Gastrocnemius medialis (tissue), 4 donors: ENCODE measurements around the gene SLC6A6. TPM values are rescaled to one million over a fixed set of nuclear protein-coding genes. Genes with fewer than 3 reads are reported as not detected.

Source experiments
- ATAC-seq, 2 donors: fragments of 150-250 bp; one replicate each; pipeline ENCODE4 v1.9.1; 2016
- DNase-seq, 2 donors: peaks; one replicate each; pipeline ENCODE4 v3.0.0-alpha.2; 2019
- H3K27ac ChIP-seq, 4 donors: fragments of 200-600 bp; sonication (generic); 1 replicate in 1 of 4; 2 replicates in 3 of 4; pipeline ENCODE4 v1.5.1; 2016 to 2018; ENCODE audit warnings: mild to moderate bottlenecking in 2 of 4, moderate library complexity in 1 of 4
- H3K27me3 ChIP-seq, 3 donors: fragments of 200-600 bp; sonication (generic) in 2 of 3; 1 replicate in 1 of 3; 2 replicates in 2 of 3; pipeline versions ENCODE4 v1.5.1 to v1.6.0; 2016 to 2019; ENCODE audit warnings: mild to moderate bottlenecking in 1 of 3, moderate library complexity in 1 of 3
- H3K36me3 ChIP-seq, 2 donors: fragments of 200-600 bp; sonication (generic) in 1 of 2; one replicate each; pipeline ENCODE4 v1.5.1; 2017 to 2018
- H3K4me1 ChIP-seq, 2 donors: fragments of 200-600 bp; sonication (generic) in 1 of 2; one replicate each; pipeline ENCODE4 v1.5.1; 2016 to 2017; ENCODE audit warnings: mild to moderate bottlenecking in 2 of 2
- H3K4me3 ChIP-seq, 4 donors: fragments of 200-600 bp; sonication (generic) in 3 of 4; 1 replicate in 1 of 4; 2 replicates in 3 of 4; pipeline ENCODE4 v1.5.1; 2016 to 2019; ENCODE audit warnings: mild to moderate bottlenecking in 2 of 4
- H3K9me3 ChIP-seq, 3 donors: fragments of 200-600 bp; sonication (generic) in 2 of 3; 1 replicate in 1 of 3; 2 replicates in 2 of 3; pipeline ENCODE4 v1.5.1; 2016 to 2019
- POLR2A ChIP-seq, 2 donors: fragments of 450-650 bp; IDR thresholded peaks; one replicate each; pipeline ENCODE4 v1.6.1; 2017; ENCODE audit warnings: antibody characterized with exemption in 2 of 2, mild to moderate bottlenecking in 2 of 2, moderate library complexity in 2 of 2
- in situ Hi-C, 4 donors: fragments of 200-750 bp; cut with MboI; loops; one replicate each; pipeline versions ENCODE4 v1.15.0 to v1.8.0; 2017; ENCODE audit warnings: low sequenced_read_pairs in 4 of 4
- intact Hi-C: fragments of 100-400 bp; cut with DNase I; formaldehyde crosslinking; loops from one replicate; pipeline ENCODE4 v1.15.1; 2023; ENCODE audit warnings: low total_unique reads
- total RNA-seq, 4 donors: library from RNA; depleted of rRNA; stranded (reverse); fragments of >200 nt; gene quantifications; one replicate each; pipeline versions ENCODE4 v1.1.0 to v1.2.3, GENCODE V29; 2016
- TF ChIP-seq, protein P1 (sequence below), 5 experiments: fragments of 450-650 bp in 3 of 5; fragments of 200-600 bp in 2 of 5; sonication (generic) in 2 of 5; IDR thresholded peaks in 4 of 5; conservative IDR thresholded peaks in 1 of 5; 1 replicate in 4 of 5; 2 replicates in 1 of 5; pipeline ENCODE4 v1.5.1; 2016 to 2019; ENCODE audit warnings: antibody characterized with exemption in 5 of 5, mild to moderate bottlenecking in 3 of 5, moderate library complexity in 3 of 5

The SLC6A6 gene
- total RNA-seq, 4 donors from 2014 or later, result 42.1 to 119 (median 88.7) TPM

DNA sequence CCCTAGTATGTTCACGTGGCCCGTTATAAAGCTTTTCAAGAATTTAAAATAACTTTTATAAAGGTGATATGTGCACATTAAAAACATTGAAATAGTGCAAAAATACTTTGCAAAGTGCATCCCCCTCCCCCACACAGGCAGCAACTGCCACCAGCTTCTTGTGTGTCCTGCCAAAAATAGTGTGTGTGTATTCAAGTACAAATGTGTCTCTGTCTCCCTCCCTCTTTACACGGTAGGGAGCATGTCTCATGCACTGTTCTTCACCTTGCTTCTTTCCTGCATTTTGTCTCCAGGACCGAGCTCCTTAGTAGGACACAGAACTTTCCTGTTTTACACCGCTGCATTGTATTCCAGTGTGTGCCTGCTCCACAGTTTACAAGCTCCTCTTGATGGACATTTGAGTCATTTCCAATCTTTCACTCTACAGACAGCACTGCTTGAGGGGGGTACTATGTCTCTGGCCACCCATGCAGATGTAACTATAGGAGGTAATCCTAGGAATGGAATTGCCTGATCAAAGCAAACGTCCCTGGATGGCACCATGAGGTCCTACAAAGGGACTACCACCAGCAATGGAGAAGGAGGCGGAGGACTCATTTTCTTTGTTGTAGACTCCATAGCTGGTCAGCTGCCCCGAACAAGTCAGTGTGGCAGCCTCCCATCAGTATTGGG lies 52.4 kb downstream of the SLC6A6 start:
- H3K4me3 ChIP-seq, result no peak overlapping the region
- H3K9me3 ChIP-seq, result no peaks in the 10 kb centered on the region
- intact Hi-C loops (loop anchor here (5.0 kb wide), 2 partner anchors 132 to 167 kb away; no protein-coding TSS in a partner anchor), in situ Hi-C loops (loop anchor here in 2 of 4 donors (25.0 kb wide), 1 partner anchor 567 kb away; the partner anchor contains the start of gene WNT7A (in 2 of the 2))
- ATAC-seq (peak in 1 of 2 donors; percentile 34), DNase-seq (no peak)
- peaks cover 0 to 22% of the 10 kb centered on the region in 2 donors for H3K36me3 ChIP-seq
- H3K4me1 ChIP-seq, result peaks cover 45% of the 10 kb centered on the region in 2 donors
- H3K27me3 ChIP-seq, result no peaks in the 10 kb centered on the region
- TF ChIP-seq, protein P1, sequence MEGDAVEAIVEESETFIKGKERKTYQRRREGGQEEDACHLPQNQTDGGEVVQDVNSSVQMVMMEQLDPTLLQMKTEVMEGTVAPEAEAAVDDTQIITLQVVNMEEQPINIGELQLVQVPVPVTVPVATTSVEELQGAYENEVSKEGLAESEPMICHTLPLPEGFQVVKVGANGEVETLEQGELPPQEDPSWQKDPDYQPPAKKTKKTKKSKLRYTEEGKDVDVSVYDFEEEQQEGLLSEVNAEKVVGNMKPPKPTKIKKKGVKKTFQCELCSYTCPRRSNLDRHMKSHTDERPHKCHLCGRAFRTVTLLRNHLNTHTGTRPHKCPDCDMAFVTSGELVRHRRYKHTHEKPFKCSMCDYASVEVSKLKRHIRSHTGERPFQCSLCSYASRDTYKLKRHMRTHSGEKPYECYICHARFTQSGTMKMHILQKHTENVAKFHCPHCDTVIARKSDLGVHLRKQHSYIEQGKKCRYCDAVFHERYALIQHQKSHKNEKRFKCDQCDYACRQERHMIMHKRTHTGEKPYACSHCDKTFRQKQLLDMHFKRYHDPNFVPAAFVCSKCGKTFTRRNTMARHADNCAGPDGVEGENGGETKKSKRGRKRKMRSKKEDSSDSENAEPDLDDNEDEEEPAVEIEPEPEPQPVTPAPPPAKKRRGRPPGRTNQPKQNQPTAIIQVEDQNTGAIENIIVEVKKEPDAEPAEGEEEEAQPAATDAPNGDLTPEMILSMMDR (IDR thresholded peaks at IDR 0.05 in 4 of 5, conservative IDR thresholded peaks at IDR 0.05 in 1 of 5), result no peak
- TF ChIP-seq POLR2A (IDR thresholded peaks at IDR 0.05), result no peak
- H3K27ac ChIP-seq, result peak overlapping the region; percentile 83 to 93 (median 88)

- in situ Hi-C loops (loop anchor here in 2 of 4 donors (25.0 kb wide), 1 partner anchor 568 kb away; the partner anchor contains the start of gene WNT7A (in 2 of the 2)), intact Hi-C loops (no loop called here)
- Histone ChIP-seq H3K9me3 (no peaks in the 10 kb centered on the region), H3K4me3 (no peak overlapping the region), H3K27me3 (no peaks in the 10 kb centered on the region), H3K4me1 (peaks cover 47 to 54% of the 10 kb centered on the region in 2 donors), H3K36me3 (peaks cover 0 to 22% of the 10 kb centered on the region in 2 donors), H3K27ac (peak overlapping the region; percentile 20 to 93 (median 64))
- no peak for DNase-seq
- TF ChIP-seq POLR2A (IDR thresholded peaks at IDR 0.05), result no peak
- TF ChIP-seq, protein P1 (IDR thresholded peaks at IDR 0.05 in 4 of 5, conservative IDR thresholded peaks at IDR 0.05 in 1 of 5), result no peak
- ATAC-seq, result no peak
These were observed 53.3 kb downstream of the SLC6A6 start for GRCh38 chr3:14455571-14456317.

GRCh38 chr3:14456794-14457193 lies 54.4 kb downstream of the SLC6A6 start:
- Histone ChIP-seq H3K4me1 (peaks cover 45 to 52% of the 10 kb centered on the region in 2 donors), H3K27ac (peak overlapping the region in 2 of 4 donors; percentile 13 to 88), H3K4me3 (no peak overlapping the region), H3K27me3 (no peaks in the 10 kb centered on the region), H3K36me3 (peaks cover 0 to 22% of the 10 kb centered on the region in 2 donors), H3K9me3 (no peaks in the 10 kb centered on the region)
- intact Hi-C loops, result no loop called here
- TF ChIP-seq POLR2A (IDR thresholded peaks at IDR 0.05), result no peak
- TF ChIP-seq, protein P1 (IDR thresholded peaks at IDR 0.05 in 4 of 5, conservative IDR thresholded peaks at IDR 0.05 in 1 of 5), result no peak
- ATAC-seq (no peak), DNase-seq (peak in 1 of 2 donors; percentile 40)
- in situ Hi-C loops, result loop anchor here in 2 of 4 donors (25.0 kb wide), 1 partner anchor 569 kb away; the partner anchor contains the start of gene WNT7A (in 2 of the 2)

DNA sequence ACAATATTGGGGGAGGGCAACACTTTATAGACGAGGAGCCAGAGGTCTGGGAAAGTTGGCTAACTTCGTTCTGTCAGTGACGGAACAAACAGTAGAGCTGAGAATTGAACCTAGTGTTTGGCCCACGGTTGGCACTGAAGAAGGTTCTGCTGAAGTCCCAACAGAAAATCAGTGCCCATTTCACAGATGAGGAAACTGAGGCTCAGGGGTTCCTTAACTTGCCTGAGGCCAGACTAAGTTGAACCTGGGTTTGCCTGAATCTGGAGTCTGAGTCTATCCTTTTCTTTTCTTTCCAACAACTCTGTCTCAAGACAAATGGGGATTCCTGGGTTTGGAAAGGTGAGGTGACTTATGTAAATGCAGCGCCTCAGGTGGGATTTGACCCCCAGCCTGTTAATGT lies 55.1 kb downstream of the SLC6A6 start:
- ATAC-seq (no peak), DNase-seq (no peak)
- peak overlapping the region in 3 of 4 donors; percentile 3 to 26 (median 5) for H3K27ac ChIP-seq
- H3K9me3 ChIP-seq, result no peaks in the 10 kb centered on the region
- in situ Hi-C loops (loop anchor here in 2 of 4 donors (25.0 kb wide), 1 partner anchor 570 kb away; the partner anchor contains the start of gene WNT7A (in 2 of the 2)), intact Hi-C loops (no loop called here)
- peaks cover 39 to 45% of the 10 kb centered on the region in 2 donors for H3K4me1 ChIP-seq
- no peaks in the 10 kb centered on the region for H3K27me3 ChIP-seq
- H3K4me3 ChIP-seq, result no peak overlapping the region
- H3K36me3 ChIP-seq, result peaks cover 0 to 29% of the 10 kb centered on the region in 2 donors
- TF ChIP-seq, protein P1 (IDR thresholded peaks at IDR 0.05 in 4 of 5, conservative IDR thresholded peaks at IDR 0.05 in 1 of 5), result no peak
- no peak for TF ChIP-seq POLR2A (IDR thresholded peaks at IDR 0.05)
